HG02884 (cell line): ENCODE measurements around the gene CPN2.

Experiments used
- ATAC-seq: cut with Tn5 transposase; IDR thresholded peaks from one replicate; pipeline ENCODE4 v1.9.1; 2021; ENCODE audit warnings: mild to moderate bottlenecking, moderate library complexity; ENCODE audit not compliant: unreplicated experiment

The CPN2 gene

GRCh38 chr3:194382196-194382891 lies 31.2 kb upstream of the CPN2 start:
- ATAC-seq: no peak

DNA sequence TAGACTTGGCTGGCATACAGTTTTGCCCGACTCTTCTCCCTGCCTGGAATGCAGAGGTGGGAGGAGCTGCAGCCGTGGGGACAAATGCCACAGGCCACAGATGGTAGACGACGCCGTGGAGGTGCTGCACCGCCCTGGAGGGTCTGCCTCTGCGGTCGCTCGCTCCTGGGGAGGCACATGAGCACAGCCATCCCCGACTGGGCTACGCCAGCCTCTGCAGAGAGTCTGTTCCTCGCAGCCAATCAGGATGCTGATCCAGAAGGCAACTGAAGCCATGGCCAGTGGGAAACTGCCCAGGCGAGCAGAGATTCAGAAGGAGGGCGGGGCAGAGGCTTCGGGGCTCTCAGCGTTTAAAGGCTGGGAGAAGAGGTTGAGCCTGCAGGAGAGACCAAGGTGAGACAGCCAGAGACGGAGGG lies 30.3 kb upstream of the CPN2 start:
- no peak for ATAC-seq

DNA sequence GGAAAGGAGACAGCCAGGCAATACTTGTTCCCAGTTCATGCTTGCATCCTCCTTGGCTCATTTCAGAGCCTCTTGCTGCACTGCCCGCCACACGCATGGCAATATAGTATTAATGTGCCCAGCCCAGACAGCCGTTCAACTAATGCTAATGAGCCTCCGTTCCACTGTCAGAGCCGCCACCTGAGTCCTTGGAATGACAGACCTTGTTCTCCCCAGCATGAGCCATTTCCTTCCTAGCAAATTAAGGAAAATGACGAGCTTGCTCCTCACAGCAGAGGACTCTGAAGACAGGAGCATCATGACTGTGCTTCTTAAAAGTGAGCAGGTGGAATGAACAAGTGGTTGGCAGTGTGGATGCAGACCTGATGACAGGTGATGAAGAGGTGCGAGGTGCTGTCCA lies 29.2 kb upstream of the CPN2 start:
- no peak for ATAC-seq

- ATAC-seq: no peak
Measured at GRCh38 chr3:194379651-194380050, 28.5 kb upstream of the CPN2 start.

- no peak for ATAC-seq
Measured at GRCh38 chr3:194379231-194379630, 28.1 kb upstream of the CPN2 start.

GRCh38 chr3:194377708-194378107 lies 26.6 kb upstream of the CPN2 start:
- no peak for ATAC-seq

GRCh38 chr3:194376241-194376560 lies 25.1 kb upstream of the CPN2 start:
- no peak for ATAC-seq

- no peak for ATAC-seq
Measured at GRCh38 chr3:194375473-194376240, 24.5 kb upstream of the CPN2 start.

- ATAC-seq: no peak
Measured at GRCh38 chr3:194374935-194375334, 23.8 kb upstream of the CPN2 start.

DNA sequence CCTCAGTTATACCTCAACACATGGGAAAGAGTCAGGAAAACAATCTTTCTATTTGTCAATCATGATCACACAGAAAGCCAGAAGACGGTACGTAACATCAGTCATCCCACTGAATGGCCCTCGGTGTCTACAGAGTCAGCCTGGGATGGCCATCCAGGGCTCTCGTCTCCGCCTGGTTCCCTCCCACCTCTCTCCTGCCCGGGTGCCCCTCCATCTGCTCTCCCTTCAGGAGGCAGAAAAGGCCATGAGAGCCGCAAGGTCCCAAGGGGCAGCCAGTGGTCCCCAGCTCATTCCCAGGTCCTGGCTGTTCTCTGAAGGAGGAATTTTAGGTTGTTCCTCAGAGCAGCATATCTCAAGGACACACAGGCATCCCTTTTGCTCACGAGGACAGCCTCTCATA lies 22.8 kb upstream of the CPN2 start:
- ATAC-seq: no peak

GRCh38 chr3:194373028-194373427 lies 21.9 kb upstream of the CPN2 start:
- ATAC-seq: no peak

DNA sequence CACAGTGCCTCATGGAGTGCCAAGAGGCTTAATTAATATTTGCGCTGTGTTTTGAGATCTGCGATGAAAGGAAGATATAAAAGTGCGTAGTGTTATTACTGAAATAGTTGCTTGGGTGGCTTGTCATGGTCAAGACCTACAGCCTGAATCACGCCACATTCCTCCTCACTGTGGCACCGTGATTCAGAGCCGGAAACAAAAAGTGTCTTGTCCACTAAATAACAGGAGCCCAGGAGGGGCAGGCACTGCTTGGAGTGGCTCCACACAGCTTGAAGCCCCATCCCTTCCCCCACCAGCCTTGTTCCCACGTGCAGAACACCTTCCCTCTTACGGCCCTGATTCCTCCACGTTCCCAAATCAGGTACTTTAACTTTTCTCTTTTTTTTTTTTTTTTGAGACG lies 19.6 kb upstream of the CPN2 start:
- no peak for ATAC-seq

GRCh38 chr3:194369522-194370279 lies 18.6 kb upstream of the CPN2 start, which contains the start of gene LRRC15:
TSS of gene LRRC15 (minus strand) at chr3:194369743. CDS start at chr3:194361043, 8,700 bp downstream.
- no peak for ATAC-seq

DNA sequence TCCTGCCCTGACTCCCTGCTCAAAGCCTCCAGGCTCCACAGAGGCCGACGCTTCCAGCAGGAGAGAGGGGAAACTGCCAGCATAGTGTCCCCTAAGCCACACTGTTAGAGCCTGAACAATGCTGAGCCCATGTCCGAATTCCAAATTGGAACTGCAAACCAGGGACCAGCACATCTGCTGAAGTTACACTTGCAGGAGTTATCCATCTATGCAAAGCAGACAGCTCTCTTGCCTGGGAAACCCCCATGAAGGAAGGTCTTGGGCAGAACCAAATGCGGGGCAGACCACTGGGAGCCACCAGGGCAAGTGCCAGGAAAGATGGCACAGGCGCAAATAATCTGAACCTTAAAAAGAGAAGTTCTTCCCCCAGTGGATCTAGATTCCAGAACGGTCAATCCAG lies 17.8 kb upstream of the CPN2 start:
- ATAC-seq: no peak

GRCh38 chr3:194367992-194368841 lies 17.1 kb upstream of the CPN2 start:
- ATAC-seq: no peak

GRCh38 chr3:194365978-194366490 lies 14.9 kb upstream of the CPN2 start:
- ATAC-seq: no peak

DNA sequence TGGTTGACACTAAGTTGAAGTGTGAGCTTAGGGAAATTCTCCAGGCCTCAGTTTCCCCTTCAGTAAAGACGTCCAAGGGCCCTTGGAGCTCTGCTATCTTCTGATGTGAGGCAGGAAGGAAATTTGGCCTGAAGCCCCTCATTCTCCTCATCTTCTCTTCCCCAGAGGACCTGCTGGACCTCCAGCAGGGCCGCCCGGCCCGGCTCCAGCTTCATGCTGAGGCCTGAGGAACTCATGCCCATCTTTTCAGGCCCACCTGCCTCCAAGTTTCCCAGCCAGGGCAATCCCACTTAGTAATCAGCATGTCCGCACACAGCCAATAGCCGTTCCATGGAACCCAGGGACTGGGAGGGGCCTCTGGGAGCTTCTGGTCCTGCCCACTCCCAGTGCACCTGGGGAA lies 14.4 kb upstream of the CPN2 start:
- no peak for ATAC-seq

- no peak for ATAC-seq
Measured at GRCh38 chr3:194364652-194365434, 13.7 kb upstream of the CPN2 start.

DNA sequence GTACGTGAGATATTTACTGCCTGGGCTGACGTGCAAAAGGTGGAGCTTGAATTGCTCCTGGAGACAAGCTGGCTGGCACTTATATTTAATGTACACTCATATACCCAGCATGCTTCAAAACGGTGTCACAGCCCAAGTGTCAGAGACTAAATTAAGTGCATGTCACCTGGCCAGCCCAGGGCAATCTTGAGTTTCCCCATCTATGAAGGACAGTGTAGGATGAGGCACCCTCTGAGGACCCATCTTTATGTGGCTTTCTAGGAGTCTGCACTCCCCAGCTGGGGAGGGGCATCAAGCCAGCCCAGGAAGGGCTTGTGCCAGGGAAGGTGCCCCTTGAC lies 13.2 kb upstream of the CPN2 start:
- ATAC-seq: no peak

GRCh38 chr3:194360568-194360967 lies 9.4 kb upstream of the CPN2 start:
- ATAC-seq: no peak
